SH-SY5Y (cell line): ENCODE data around the gene PCDHB9.
"Not testable (repeated sequence)": the region's sequence is repeated elsewhere in the genome, so short reads cannot be mapped to it uniquely, and the experiment has no call there.

ENCODE experiments used
- GATA2 ChIP-seq: IDR thresholded peaks from 2 replicates; pipeline ENCODE4 v1.6.1; 2011; ENCODE audit warnings: mild to moderate bottlenecking, low read depth, low read length
- GATA3 ChIP-seq: IDR thresholded peaks from 2 replicates; pipeline ENCODE4 v1.6.1; 2011; ENCODE audit warnings: low read depth, mild to moderate bottlenecking, low read length, moderate library complexity

Gene PCDHB9

DNA sequence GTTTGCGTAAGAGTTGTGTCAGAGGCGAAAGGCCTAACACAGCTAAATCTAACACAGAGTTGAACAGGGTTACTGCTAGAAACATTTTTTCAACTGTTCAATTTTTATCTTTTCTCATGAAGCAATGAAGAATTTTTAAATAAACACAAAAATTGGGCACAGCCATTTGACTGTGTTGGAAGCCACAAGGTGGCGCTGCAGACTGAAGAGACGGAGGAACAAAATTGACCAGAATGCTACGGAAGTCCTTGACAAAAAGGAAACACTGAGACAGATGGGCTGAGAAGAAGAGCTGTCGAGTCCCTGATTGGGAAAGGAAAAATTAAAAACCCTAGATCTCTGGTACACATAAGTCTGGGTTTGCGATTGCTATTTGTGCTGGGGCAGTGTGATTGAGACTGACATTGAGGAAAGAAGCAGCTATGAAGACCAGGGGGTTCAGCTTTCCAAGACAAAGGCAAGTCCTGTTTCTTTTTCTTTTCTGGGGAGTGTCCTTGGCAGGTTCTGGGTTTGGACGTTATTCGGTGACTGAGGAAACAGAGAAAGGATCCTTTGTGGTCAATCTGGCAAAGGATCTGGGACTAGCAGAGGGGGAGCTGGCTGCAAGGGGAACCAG is at the start of gene PCDHB9:
PCDHB9 (plus strand) TSS at position 265 of the 616 bp plus-strand sequence; CDS start at position 423, 158 bp downstream.
- TF ChIP-seq GATA3 (no peak), GATA2 (no peak)

GRCh38 chr5:141149812-141150211 is 37.1 kb upstream of the PCDHB9 start, which contains the start of gene PCDHB6:
PCDHB6 (plus strand) TSS chr5:141150057; CDS start chr5:141150258, 201 bp downstream.
- TF ChIP-seq GATA3 (no peak), GATA2 (no peak)

GRCh38 chr5:141150224-141150992 is 36.6 kb upstream of the PCDHB9 start:
- TF ChIP-seq GATA3 (no peak), GATA2 (no peak)

DNA sequence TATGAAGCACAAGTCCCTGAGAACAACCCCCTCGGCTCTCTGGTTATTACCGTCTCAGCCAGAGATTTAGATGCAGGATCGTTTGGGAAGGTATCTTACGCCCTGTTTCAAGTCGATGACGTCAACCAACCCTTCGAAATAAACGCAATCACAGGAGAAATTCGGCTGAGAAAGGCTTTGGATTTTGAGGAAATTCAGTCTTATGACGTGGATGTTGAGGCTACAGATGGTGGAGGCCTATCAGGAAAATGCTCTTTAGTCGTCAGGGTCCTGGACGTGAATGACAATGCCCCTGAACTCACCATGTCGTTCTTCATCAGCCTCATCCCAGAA is 36.0 kb upstream of the PCDHB9 start:
- TF ChIP-seq GATA2 (no peak), GATA3 (no peak)

DNA sequence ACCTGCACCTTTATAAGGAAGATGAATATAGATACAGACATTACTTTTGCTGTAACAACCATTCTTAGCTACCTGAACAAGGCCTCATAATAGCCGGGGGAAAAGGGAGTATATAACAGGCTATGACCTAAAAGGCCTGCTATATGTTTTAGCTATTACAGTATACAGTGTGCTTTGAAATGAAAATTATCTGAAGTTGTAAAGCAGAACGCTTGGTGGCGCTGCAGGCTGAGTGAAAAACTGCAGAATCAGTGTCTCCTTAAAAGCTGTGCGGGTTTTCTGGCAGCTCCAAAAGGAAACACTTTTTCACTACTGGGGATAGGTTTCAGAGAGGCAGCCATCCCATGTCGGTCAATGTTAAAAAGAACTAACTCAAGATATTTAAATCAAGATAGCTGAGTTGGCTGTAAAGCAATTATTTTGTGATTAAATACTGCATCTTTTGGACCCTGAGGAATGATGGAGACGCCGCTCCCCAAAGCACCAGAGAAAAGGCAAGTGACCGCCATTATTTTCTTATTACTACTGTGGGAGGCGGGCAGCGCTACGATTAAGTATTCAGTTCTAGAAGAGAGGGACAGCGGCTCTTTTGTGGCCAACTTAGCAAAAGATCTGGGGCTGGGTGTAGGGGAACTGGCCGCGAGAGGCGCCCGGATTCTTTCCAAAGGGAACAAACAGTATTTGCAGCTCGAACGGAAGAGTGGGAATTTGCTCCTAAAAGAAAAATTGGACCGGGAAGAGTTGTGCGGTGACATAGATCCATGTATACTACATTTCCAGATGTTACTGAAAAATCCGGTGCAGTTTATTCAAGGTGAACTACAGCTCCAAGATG is 31.2 kb upstream of the PCDHB9 start:
- TF ChIP-seq GATA2 (no peak), GATA3 (no peak)

GRCh38 chr5:141172381-141173204 is 14.4 kb upstream of the PCDHB9 start, which contains the start of gene PCDHB7:
PCDHB7 (plus strand) TSS chr5:141172644; CDS start chr5:141172836, 192 bp downstream.
- no peak for TF ChIP-seq GATA2
- no peak for TF ChIP-seq GATA3

GRCh38 chr5:141175933-141176332 is 11.0 kb upstream of the PCDHB9 start:
- no peak for TF ChIP-seq GATA3

DNA sequence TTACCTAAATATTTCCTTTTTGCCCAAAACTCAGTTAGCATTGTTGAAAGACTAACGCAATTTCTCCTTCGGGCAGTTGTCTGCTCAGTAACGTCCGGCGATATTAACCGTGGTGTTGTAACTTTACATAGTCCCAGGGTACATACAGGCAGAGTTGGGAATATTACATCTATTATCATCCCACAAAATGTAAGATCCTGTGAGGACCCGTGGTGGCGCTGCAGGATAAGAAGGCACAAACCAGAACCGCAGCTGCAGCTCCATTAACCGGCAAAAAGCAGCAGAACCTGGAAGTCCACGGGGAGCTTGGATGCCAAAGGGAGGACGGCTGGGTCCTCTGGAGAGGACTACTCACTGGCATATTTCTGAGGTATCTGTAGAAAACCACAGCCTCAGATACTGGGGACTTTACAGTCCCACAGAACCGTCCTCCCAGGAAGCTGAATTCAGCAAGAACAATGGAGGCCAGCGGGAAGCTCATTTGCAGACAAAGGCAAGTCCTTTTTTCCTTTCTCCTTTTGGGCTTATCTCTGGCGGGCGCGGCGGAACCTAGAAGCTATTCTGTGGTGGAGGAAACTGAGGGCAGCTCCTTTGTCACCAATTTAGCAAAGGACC is 9.3 kb upstream of the PCDHB9 start, which contains the start of gene PCDHB8:
PCDHB8 (plus strand) TSS at position 214 of the 615 bp plus-strand sequence; CDS start at position 459, 245 bp downstream.
- not testable (repeated sequence) for TF ChIP-seq GATA2, GATA3

DNA sequence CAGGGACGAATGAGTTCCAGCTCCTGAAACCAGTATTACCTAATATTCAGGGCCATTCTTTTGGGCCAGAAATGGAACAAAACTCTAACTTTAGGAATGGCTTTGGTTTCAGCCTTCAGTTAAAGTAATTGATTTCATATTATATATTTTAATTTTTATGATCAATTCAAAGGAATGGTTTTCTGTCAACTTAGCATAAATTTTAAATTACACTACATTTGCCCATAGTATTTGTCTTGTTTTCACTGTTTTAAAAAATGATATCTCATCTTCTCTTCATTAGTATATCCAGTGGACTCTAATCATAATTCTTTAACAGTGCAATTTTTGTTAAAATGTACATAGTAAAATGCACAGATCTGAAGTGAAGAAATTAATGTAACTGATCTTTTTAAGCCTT is 6.6 kb upstream of the PCDHB9 start:
- no peak for TF ChIP-seq GATA2
- TF ChIP-seq GATA3: no peak

GRCh38 chr5:141182248-141182647 is 4.7 kb upstream of the PCDHB9 start, which contains the start of gene PCDHB16:
PCDHB16 (plus strand) TSS chr5:141182387; CDS start chr5:141182560, 173 bp downstream.
- TF ChIP-seq GATA2 (no peak), GATA3 (no peak)

- TF ChIP-seq GATA3 (no peak), GATA2 (no peak)
These were observed 5.3 kb downstream of the PCDHB9 start, which contains the start of gene PCDHB10 for GRCh38 chr5:141192110-141192725. PCDHB10 (plus strand) TSS chr5:141192353; CDS start chr5:141192553, 200 bp downstream.

- TF ChIP-seq GATA3 (no peak), GATA2 (no peak)
These were observed 9.4 kb downstream of the PCDHB9 start for GRCh38 chr5:141196363-141196762.

DNA sequence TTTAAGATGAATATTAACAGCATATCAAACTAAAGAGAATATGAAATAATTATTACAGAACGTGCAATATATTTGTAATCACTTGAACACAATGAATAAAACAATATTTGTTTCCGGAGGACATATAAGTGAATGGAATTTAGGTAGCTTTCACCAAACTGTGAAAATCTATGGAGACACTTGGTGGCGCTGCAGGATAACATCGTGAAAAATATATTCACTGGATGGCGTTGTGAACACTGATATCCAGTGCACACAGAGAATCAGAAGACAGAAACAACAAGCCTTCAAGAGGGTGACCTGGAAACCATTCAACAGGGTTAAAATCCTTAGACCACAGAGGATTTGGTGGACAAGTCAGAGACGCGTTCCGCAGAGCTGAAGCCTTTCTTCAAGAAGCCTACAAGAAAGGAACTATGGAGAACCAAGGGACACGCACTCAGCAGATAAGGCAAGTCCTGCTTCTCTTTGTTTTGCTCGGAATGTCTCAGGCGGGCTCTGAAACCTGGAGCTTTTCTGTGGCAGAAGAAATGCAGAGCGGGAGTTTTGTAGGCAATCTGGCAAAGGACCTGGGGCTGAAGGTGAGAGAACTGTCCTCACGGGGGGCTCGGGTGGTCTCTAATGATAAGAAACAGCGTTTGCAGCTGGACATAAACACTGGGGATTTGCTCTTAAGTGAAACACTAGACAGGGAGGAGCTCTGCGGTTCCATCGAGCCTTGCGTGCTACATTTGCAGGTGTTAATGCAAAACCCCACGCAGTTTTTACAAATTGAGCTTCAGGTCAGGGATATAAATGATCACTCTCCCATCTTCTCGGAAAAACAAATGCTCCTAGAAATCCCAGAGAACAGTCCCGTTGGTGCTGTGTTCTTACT is 12.6 kb downstream of the PCDHB9 start, which contains the start of gene PCDHB11:
PCDHB11 (plus strand) TSS at position 269 of the 877 bp plus-strand sequence; CDS start at position 417, 148 bp downstream.
- TF ChIP-seq GATA2: no peak
- no peak for TF ChIP-seq GATA3
